Left ventricle myocardium inferior (tissue), 1 donor: ENCODE measurements around the gene KIF18B. TPM values are rescaled to one million over a fixed set of nuclear protein-coding genes. Genes with fewer than 3 reads are reported as not detected.

Experiments
- DNase-seq: peaks from one replicate; pipeline ENCODE4 v3.0.0-alpha.2; 2020
- H3K27ac ChIP-seq: fragments of 200-600 bp; replicated peaks from 2 replicates; pipeline ENCODE4 v1.8.0; 2021
- H3K27me3 ChIP-seq: fragments of 200-600 bp; 2 replicates; pipeline ENCODE4 v1.8.0; 2021; ENCODE audit warnings: low read depth
- H3K36me3 ChIP-seq: fragments of 200-600 bp; 2 replicates; pipeline ENCODE4 v1.8.0; 2021
- H3K4me1 ChIP-seq: fragments of 200-600 bp; 2 replicates; pipeline ENCODE4 v1.8.0; 2021
- H3K4me3 ChIP-seq: fragments of 200-600 bp; 2 replicates; pipeline ENCODE4 v1.8.0; 2021; ENCODE audit warnings: mild to moderate bottlenecking, moderate library complexity
- H3K9me3 ChIP-seq: fragments of 200-600 bp; replicated peaks from 2 replicates; pipeline ENCODE4 v1.8.0; 2021
- intact Hi-C: fragments of 100-400 bp; cut with micrococcal nuclease; formaldehyde crosslinking; loops from one replicate; pipeline ENCODE4 v1.11.0; 2022
- total RNA-seq: library from RNA; stranded (reverse); fragmentation: NEBNext Ultra II Directional; extraction: Animal tissue kit (Norgen Biotek cat#: 25700); gene quantifications from one replicate; pipeline ENCODE4 v1.2.1, GENCODE V29; 2021
- TF ChIP-seq, protein P1 (sequence below): fragments of 200-600 bp; IDR thresholded peaks from 2 replicates; pipeline ENCODE4 v1.8.0; 2021; ENCODE audit warnings: antibody characterized with exemption, mild to moderate bottlenecking, borderline replicate concordance
- donor health status: DM: no; HTN: yes; CAD: no; lungs with severe emphysema.

KIF18B gene
- total RNA-seq, 1 donor from 2014 or later = 0.49 TPM

GRCh38 chr17:44901411-44901921 lies 46.1 kb downstream of the KIF18B start:
- H3K36me3 ChIP-seq = no peaks in the 10 kb centered on the region
- H3K9me3 ChIP-seq = no peaks in the 10 kb centered on the region
- intact Hi-C loops = no loop called here
- H3K4me1 ChIP-seq = peaks cover 37% of the 10 kb centered on the region
- H3K4me3 ChIP-seq = no peak overlapping the region
- no peaks in the 10 kb centered on the region for H3K27me3 ChIP-seq
- no peak overlapping the region for H3K27ac ChIP-seq
- TF ChIP-seq, protein P1, sequence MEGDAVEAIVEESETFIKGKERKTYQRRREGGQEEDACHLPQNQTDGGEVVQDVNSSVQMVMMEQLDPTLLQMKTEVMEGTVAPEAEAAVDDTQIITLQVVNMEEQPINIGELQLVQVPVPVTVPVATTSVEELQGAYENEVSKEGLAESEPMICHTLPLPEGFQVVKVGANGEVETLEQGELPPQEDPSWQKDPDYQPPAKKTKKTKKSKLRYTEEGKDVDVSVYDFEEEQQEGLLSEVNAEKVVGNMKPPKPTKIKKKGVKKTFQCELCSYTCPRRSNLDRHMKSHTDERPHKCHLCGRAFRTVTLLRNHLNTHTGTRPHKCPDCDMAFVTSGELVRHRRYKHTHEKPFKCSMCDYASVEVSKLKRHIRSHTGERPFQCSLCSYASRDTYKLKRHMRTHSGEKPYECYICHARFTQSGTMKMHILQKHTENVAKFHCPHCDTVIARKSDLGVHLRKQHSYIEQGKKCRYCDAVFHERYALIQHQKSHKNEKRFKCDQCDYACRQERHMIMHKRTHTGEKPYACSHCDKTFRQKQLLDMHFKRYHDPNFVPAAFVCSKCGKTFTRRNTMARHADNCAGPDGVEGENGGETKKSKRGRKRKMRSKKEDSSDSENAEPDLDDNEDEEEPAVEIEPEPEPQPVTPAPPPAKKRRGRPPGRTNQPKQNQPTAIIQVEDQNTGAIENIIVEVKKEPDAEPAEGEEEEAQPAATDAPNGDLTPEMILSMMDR = no peak
- no peak for DNase-seq

DNA sequence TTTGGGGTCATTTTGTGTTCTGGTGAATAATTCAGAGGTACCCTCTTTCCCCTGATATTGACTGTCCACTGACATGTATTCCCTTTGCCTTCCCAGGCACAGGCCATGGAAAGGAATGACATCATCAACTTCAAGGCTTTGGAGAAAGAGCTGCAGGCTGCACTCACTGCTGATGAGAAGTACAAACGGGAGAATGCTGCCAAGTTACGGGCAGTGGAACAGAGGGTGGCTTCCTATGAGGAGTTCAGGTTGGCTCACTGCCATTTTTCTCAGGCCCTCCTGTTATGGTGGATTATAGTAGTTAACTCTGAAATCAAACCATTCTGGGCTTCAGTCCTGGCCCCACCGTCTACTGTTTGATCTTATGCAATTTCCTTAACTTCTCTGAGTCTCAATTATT lies 46.7 kb downstream of the KIF18B start:
- H3K36me3 ChIP-seq = peaks cover 4% of the 10 kb centered on the region
- H3K4me3 ChIP-seq = no peak overlapping the region
- no peak for DNase-seq
- H3K27ac ChIP-seq = no peak overlapping the region
- TF ChIP-seq, protein P1 = no peak
- peaks cover 37% of the 10 kb centered on the region for H3K4me1 ChIP-seq
- no peaks in the 10 kb centered on the region for H3K27me3 ChIP-seq
- intact Hi-C loops = no loop called here
- no peaks in the 10 kb centered on the region for H3K9me3 ChIP-seq

DNA sequence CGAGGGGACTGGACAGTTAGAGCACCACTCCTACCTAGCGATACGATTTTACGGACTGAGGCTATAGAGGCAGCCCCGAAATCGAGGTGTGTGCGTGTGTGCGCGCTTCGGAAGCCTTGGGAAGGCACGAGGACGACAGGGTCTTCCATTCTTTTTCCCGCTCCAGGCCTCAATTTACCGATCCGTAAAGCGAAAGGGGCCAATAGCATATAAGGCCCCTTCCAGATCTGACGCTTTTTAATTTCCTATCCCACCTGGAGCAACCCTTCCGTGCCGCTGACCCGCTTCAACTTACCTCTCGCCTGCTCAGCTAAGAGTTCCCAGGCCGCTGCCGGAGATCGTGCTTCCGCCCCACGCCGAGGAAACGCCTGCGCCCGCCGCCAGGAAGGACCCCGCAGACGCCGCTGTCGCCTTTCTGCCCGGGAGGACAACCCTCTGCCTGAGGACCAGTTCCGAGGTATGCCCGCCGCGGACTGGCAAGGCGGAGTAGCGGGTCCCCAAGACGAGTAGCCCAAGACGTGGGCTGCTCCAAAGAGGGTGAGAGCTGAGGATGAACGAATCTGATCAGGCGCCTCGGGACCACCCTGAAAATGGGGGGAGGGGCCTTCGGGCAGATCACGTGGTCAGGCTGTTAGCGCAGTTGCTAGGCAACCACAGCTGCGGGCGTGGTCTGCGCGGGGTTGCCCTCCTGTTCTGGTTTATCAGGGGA lies 48.3 kb downstream of the KIF18B start, which contains the start of gene EFTUD2:
EFTUD2 (minus strand) TSS at position 372 of the 709 bp plus-strand sequence. CDS start 4,924 bp downstream, outside the sequence.
- peak; percentile 92 for DNase-seq
- no peaks in the 10 kb centered on the region for H3K9me3 ChIP-seq
- H3K27ac ChIP-seq = peak within 1 kb of the TSS; percentile 98
- peaks cover 8% of the 10 kb centered on the region for H3K36me3 ChIP-seq
- H3K27me3 ChIP-seq = no peaks in the 10 kb centered on the region
- peaks cover 37% of the 10 kb centered on the region for H3K4me1 ChIP-seq
- TF ChIP-seq, protein P1 = no peak
- intact Hi-C loops = no loop called here
- peak within 1 kb of the TSS; percentile 87 for H3K4me3 ChIP-seq

GRCh38 chr17:44898768-44899073 lies 48.9 kb downstream of the KIF18B start:
- intact Hi-C loops = no loop called here
- Histone ChIP-seq H3K36me3 (peaks cover 13% of the 10 kb centered on the region), H3K4me1 (peaks cover 37% of the 10 kb centered on the region), H3K27ac (peak overlapping the region; percentile 98), H3K9me3 (no peaks in the 10 kb centered on the region), H3K4me3 (peak overlapping the region; percentile 87), H3K27me3 (no peaks in the 10 kb centered on the region)
- TF ChIP-seq, protein P1 = no peak
- no peak for DNase-seq

DNA sequence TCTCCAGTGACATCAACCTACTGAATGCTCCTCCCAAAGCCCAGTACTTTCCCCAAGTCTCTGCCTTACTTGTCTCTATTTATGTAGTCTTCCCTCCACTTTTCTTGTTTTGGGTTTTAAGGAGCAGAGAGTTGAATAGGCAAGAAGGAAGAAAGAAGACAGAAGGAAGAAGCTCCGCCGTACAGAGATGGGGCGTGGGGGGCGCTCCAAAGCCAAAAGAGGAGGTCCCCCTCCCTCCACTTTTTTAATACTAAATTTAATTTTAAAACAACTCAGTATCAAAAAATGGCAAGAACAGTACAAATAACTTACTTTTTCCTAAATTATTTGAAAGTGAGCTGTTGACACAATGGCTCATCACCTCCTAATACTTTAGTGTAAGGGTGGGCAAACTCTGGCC lies 52.9 kb downstream of the KIF18B start:
- H3K4me3 ChIP-seq = no peak overlapping the region
- peaks cover 43% of the 10 kb centered on the region for H3K36me3 ChIP-seq
- DNase-seq = no peak
- H3K27me3 ChIP-seq = no peaks in the 10 kb centered on the region
- H3K9me3 ChIP-seq = no peaks in the 10 kb centered on the region
- TF ChIP-seq, protein P1 = no peak
- H3K4me1 ChIP-seq = peaks cover 26% of the 10 kb centered on the region
- no peak overlapping the region for H3K27ac ChIP-seq
- intact Hi-C loops = no loop called here
